GM23248 (cell line): Measurements from ENCODE around the gene NTHL1.

Experiments
- EZH2 ChIP-seq: fragments of 200-600 bp; sonication (generic); IDR thresholded peaks from 2 replicates; pipeline ENCODE4 v1.6.1; 2018; ENCODE audit warnings: antibody characterized with exemption, mild to moderate bottlenecking; ENCODE audit not compliant: insufficient read depth, poor library complexity, severe bottlenecking
- EZH2phosphoT487 ChIP-seq: fragments of 200-600 bp; sonication (generic); IDR thresholded peaks from 2 replicates; pipeline ENCODE4 v1.6.1; 2018; ENCODE audit warnings: antibody characterized with exemption, moderate library complexity, mild to moderate bottlenecking, low read depth; ENCODE audit not compliant: insufficient read depth

DNA sequence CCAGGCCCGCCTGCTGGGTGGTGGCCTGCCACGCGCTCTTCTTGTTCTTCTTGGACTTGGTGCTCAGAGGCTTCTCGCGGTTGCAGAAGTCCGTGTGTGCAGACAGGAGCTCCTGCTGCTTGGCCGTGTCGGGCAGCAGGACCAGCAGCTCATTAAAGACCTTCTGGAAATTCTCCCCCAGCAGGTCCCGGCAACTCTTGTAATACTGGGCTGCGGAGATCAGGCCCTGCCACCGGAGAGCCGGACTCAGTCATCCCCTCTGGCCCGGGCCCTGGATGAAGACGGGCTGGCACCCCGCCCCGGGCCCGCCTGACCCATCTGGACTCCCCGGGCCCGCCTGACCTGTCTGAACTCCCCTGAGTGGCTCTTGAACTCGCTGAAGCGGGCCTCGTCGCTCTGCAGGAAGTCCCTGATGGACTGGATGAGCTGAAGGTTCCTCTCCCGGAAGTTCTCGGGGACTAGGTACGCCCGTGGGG lies 49.2 kb downstream of the NTHL1 start:
- TF ChIP-seq EZH2 (no peak), EZH2phosphoT487 (no peak)
